CD1c-positive myeloid dendritic cell (primary cell): ENCODE measurements around the gene PIM3.

Source experiments
- DNase-seq: peaks from one replicate; pipeline ENCODE4 v3.0.0-alpha.2; 2016; ENCODE audit errors: extremely low spot score

Gene PIM3

GRCh38 chr22:49955581-49956417 lies 4.8 kb upstream of the PIM3 start:
- no peak for DNase-seq

DNA sequence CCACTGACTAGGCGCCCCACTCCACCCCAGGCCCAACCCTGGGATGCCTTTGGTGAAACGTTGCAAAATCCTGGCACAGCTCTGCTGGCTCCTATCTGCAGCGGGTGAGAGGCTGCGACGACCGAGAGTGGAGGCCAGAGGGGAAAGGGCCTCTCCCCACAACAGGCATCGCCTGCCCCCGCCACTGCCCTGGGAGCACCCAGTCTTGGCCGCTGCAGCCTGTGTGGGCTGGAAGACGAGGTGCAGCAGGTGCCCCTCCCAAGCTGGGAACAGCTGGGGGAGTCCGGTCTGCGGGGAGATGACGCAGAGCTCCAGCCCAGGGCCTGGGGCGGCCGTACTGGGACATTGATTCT lies 4.2 kb upstream of the PIM3 start:
- no peak for DNase-seq

DNA sequence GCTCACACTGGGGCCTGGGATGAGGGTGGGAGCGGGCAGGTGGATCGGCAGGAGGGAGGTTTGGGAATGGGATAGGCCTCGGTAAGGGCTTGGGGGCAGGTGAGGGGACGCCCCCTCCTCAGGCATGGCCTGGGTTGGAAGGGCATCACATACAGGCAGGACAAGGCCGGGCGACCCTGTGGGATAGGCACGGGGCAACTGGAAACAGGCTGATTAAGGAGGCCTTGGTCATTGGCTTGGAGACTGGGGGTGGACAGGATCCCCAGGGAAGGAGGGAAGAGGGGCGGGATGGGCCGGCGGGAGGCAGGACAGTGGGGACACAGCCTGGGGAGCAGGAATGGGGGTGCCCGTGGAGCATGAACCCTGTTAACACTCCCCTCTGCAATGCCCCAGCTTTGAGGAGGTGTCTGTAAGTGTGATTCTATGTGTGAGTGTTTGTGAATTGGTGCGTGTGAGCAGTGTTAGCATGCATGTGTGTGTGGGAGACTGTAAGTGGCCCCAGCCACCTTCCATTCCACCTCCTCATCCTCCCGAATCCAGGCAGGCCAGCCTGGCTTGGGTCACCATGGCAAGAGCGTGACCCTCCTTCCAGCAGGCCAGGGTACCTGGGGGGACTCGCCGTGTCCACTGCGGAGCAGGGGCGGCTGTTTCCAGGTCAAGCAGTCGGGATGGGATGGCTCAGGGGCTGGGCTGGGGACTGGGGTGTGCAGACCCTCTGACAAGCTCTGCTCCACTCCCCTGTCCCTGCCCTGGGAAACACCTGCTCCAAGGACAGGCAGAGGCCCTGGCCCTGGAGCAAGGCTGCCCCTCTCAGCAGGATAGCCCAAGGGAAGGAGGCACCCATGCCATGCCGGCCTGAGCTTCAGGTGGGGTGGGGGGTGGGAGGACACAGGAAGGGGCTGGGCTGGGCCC lies 3.4 kb upstream of the PIM3 start:
- DNase-seq: no peak

- DNase-seq: no peak
Measured at GRCh38 chr22:49957826-49958365, 2.7 kb upstream of the PIM3 start.

- no peak for DNase-seq
Measured at GRCh38 chr22:49958366-49958921, 2.1 kb upstream of the PIM3 start.

GRCh38 chr22:49958931-49959781 lies 1.4 kb upstream of the PIM3 start:
- no peak for DNase-seq

DNA sequence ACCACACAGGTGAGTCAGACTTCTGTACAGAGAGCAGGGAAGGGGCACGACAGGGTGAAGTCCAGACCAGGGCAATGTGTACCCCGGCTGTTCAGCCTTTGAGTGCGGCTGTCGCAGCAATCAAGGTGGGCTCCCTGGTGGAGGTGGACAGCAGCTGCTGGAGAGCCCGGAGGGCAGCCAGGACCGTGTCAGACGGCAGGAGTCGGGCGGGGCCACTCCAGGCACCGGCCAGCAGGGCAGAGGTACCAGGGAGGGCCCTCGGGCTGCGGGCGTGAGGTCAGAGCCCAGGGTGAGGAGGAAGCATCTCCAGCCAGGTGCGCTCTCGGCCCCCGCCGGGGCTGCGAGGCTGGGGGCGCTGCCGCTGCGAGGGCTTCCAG lies 802 bp upstream of the PIM3 start:
- no peak for DNase-seq

- DNase-seq: peak; percentile 51
Measured at GRCh38 chr22:49961005-49961600, 531 bp downstream of the PIM3 start.

DNA sequence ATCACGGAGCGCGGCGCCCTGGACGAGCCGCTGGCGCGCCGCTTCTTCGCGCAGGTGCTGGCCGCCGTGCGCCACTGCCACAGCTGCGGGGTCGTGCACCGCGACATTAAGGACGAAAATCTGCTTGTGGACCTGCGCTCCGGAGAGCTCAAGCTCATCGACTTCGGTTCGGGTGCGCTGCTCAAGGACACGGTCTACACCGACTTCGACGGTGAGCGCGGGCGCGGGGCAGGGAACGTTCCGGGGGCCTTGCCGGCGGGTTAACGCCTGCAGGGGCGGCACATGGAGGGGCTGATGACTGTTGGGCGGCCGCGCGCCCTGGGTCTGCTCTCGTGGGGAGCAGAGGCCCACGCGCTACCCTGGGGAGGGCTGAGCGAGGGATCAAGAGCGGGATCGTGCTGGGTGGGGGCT lies 1.0 kb downstream of the PIM3 start:
- no peak for DNase-seq

- peak; percentile 90 for DNase-seq
Measured at GRCh38 chr22:49962012-49962750, 1.6 kb downstream of the PIM3 start.

GRCh38 chr22:49962751-49963646 lies 2.4 kb downstream of the PIM3 start:
- no peak for DNase-seq

DNA sequence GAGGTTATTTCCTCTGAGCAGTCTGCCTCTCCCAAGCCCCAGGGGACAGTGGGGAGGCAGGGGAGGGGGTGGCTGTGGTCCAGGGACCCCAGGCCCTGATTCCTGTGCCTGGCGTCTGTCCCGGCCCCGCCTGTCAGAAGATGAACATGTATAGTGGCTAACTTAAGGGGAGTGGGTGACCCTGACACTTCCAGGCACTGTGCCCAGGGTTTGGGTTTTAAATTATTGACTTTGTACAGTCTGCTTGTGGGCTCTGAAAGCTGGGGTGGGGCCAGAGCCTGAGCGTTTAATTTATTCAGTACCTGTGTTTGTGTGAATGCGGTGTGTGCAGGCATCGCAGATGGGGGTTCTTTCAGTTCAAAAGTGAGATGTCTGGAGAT lies 3.1 kb downstream of the PIM3 start:
- no peak for DNase-seq

- no peak for DNase-seq
Measured at GRCh38 chr22:49964136-49965090, 3.8 kb downstream of the PIM3 start.

GRCh38 chr22:49965091-49966040 lies 4.8 kb downstream of the PIM3 start:
- DNase-seq: no peak

DNA sequence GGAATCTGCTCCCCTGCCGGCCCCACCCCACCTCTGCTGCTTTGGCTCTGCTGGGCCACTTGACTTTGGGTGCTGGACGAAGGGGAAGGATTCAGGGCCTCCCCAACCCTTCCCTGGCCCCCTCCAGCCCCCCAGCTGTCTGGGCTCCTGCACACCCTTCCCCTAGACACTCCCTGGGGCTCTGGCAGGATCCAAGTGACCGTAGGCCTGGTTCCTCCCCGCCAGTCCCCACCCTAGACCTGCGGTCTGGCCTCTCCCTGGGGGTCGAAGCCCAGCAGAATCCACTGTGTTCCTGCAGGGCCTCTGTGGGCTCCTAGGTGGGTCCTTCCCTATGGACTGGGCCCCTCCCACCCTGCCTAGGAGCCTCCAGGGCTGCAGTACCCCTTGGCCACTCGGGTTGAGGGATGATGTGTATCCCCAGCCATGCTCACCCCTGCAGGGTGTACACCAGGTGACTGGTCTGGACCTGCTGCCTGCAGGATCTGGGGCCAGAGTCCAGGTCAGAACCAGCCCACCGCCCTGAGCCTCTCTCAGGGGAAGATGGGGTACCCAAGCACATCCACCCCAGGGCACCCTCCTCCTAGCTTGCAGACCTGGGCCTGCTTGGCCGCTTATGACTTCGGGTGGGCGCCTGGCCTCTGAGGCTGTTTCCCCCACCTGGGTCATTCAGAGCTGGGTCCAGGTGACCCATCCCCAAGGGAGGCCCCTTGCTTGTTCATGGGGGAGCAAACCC lies 5.6 kb downstream of the PIM3 start:
- DNase-seq: no peak
